GM12872 (cell line): Measurements from ENCODE around the gene ARHGAP24.

ENCODE experiments used
- TF ChIP-seq, protein P1 (sequence below): IDR thresholded peaks from 3 replicates; pipeline ENCODE4 v1.5.1; 2011; ENCODE audit warnings: low read depth, mild to moderate bottlenecking, low read length, moderate library complexity; ENCODE audit not compliant: insufficient read depth

The ARHGAP24 gene

DNA sequence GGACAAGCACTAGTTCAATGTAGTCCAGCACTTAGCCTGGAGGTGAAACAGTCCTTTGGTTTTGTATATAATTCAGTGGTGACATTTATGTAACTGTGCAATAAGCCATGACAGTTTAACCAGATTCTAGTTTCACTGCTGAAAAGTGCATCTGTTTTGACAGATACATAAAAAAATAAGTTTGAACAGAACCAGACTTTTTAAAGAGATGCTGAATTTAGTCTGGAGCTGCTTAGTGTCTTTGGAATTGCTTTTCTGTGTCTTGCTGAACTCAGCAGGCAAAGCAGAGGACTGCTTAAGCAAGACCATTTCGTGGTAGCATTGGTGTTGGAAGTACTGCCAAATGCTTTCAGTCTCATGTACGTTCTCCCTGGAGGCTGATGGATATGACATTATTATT is 491.4 kb downstream of the ARHGAP24 start:
- TF ChIP-seq, protein P1, sequence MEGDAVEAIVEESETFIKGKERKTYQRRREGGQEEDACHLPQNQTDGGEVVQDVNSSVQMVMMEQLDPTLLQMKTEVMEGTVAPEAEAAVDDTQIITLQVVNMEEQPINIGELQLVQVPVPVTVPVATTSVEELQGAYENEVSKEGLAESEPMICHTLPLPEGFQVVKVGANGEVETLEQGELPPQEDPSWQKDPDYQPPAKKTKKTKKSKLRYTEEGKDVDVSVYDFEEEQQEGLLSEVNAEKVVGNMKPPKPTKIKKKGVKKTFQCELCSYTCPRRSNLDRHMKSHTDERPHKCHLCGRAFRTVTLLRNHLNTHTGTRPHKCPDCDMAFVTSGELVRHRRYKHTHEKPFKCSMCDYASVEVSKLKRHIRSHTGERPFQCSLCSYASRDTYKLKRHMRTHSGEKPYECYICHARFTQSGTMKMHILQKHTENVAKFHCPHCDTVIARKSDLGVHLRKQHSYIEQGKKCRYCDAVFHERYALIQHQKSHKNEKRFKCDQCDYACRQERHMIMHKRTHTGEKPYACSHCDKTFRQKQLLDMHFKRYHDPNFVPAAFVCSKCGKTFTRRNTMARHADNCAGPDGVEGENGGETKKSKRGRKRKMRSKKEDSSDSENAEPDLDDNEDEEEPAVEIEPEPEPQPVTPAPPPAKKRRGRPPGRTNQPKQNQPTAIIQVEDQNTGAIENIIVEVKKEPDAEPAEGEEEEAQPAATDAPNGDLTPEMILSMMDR, result no peak

DNA sequence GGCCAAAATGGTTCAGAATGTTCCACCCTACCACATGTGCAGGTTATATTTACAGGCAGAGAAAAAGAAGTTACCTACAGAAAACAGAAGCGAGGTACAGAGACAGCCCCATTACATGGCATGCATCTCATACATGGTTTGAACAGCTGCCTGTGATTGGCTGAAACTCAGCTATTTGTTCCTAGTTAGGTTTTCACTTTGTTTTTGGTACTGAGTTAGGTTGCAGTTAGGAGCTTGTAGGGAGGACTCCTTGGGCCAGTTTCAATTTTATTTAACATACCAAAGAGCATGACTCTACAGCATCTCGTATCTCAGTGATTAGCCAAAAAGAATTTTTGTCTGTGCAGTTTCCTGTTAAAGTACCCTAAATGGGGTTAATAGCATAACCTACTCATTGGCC is 492.9 kb downstream of the ARHGAP24 start:
- TF ChIP-seq, protein P1, result no peak

DNA sequence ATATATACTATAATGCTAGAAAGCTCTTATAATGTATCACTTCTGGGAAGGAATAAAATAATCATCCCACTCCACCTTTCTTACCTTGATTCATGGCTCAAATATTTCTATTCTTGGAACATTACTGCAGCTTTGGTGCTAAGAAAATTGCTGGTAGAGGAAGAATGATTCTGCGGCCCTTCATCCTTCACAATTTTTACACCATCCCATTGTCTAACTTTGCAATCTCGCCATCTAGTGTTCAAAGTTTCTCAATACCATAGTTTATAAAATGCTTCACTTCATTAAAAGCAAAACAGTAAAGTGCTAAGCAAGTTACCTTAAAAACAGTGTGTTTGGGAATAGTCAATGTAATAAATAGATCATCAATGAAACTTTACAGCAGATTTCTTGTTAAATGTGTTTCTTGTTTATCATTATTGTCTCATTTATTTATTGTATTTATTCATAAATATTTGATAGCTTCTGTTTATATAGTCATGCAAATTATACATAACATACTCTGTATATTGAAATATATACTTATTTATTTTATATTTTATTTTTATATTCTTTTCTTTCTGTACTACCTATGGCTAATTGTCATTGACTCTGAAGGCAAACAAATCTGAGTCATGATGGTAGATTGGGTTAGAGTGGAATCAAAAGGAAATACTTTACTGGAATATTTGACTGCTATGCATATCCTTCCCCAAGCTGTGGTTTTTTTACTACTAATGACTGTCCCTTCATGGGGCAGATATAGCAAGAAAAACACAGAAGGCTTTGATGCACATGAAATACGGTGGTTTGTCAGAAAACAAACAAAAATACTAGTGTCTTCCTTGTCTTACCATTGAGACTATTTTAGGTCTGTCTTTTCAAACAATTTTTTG is 494.2 kb downstream of the ARHGAP24 start:
- TF ChIP-seq, protein P1, result peak; percentile 48; the same call in 2 of the 3 replicates

DNA sequence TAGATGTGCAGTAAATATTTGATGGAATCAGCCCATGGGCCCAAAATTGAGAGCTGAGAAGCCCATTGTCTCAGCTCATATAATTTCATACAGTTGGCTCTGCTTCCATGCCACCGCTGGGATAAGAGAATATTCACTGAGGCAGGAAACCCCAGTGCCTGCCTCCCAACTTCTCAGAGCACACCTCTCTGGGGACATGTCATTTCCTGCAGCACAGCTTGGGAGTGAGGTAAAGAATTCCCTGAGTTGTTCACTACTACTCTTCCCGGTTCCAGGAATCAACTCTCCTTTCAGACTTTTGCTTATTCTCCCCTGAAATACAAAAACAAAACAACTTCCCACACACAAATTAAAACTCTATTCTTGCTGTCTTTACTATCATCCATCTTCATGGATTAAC is 495.6 kb downstream of the ARHGAP24 start:
- TF ChIP-seq, protein P1, result no peak

DNA sequence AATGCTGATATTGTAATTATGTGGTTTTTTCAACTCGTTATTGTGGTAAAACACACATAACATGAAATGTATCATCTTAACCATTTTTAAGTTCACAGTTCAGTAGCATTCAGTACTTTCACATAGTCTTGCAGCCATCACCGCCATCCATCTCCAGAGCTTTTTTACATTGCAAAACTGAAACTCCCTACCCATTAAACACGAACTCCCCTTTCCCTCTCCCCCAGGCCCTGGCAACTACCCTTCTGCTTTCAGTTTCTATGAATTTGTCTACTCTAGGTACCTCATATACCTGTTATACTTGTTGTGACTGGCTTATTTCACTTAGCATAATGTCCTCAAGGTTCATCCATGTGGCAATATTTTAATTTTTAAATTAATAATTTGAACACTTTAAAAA is 504.3 kb downstream of the ARHGAP24 start:
- TF ChIP-seq, protein P1, result no peak

DNA sequence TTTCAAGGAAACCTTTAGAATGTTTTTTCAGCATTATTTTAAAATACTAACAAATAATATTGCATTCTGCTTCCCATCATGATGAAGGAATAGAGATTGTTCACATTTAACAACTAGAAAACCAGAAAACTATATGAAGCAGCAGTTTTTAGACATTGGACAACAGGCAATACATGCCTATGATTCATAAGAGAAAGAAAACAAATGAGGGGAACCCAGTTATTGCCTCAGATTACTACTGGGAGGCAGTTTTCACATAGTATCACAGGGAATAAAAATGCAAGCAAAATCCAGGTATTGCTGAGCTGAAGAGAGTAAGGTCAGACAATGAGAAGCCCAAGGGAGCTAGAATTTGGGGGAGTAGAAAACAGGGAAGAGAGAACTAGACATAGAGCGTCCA is 511.3 kb downstream of the ARHGAP24 start:
- TF ChIP-seq, protein P1, result no peak

DNA sequence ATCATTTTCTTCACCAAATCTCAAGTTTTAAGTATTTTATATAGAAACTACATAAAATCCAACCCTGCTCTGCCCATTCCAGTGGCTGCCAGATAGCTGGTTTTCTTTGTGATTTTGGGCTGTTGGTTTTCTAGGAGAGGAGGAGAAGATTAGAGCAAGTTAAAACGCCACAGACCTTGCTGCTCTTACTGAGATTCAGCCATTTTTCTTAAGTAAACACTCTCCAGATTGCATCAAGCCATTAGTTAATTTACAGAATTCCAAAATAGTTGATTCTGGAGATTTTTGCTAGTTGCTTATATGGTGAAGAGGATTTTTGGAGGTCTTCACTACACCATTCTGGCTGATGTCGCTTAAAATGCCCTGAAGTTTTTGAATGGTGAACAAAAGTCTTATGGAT is 518.7 kb downstream of the ARHGAP24 start:
- TF ChIP-seq, protein P1, result no peak
